IMR-90 (cell line): ENCODE measurements around the gene LRP1B. TPM values are rescaled to one million over a fixed set of nuclear protein-coding genes. Genes with fewer than 3 reads are reported as not detected.
A peak's percentile ranks its signal among the peaks of the same experiment; 100 is the strongest.

Source experiments
- ATAC-seq: fragments of 200-7000 bp; cut with Tn5 transposase; 2 replicates; pipeline ENCODE4 v1.9.1; 2020; ENCODE audit warnings: low read depth, mild to moderate bottlenecking, moderate library complexity
- BruUV-seq: library from RNA; stranded (reverse); fragments of 400-500 nt; replicated peaks from 2 replicates; lab custom pipeline; 2021; lab: Mats Ljungman, UMichigan
- CTCF ChIA-PET: fragments of 300-600 bp; formaldehyde crosslinking; extraction: SDS; loops from one replicate; lab custom pipeline; 2021; ENCODE audit warnings: antibody characterized with exemption; lab: Yijun Ruan, JAX
- POLR2A ChIA-PET: fragments of 300-600 bp; sonication (Branson Sonifier 250); formaldehyde crosslinking; loops from one replicate; lab custom pipeline; 2022; ENCODE audit warnings: antibody characterized with exemption; ENCODE audit not compliant: unreplicated experiment; lab: Charles Lee
- DNase-seq: peaks from one replicate; pipeline ENCODE4 v3.0.0; 2013
- H2AFZ ChIP-seq: replicated peaks from 2 replicates; pipeline ENCODE3; 2013; ENCODE audit warnings: low read length, mild to moderate bottlenecking; ENCODE audit not compliant: poor library complexity
- H2AK5ac ChIP-seq: 2 replicates; pipeline ENCODE4 v1.6.1; 2013; ENCODE audit warnings: low read depth, low read length, inconsistent platforms
- H2AK9ac ChIP-seq: replicated peaks from 2 replicates; pipeline ENCODE3; 2013; ENCODE audit warnings: mild to moderate bottlenecking, low read depth, low read length, moderate library complexity; ENCODE audit not compliant: poor library complexity
- H2BK120ac ChIP-seq: 2 replicates; pipeline ENCODE4 v1.6.1; 2013; ENCODE audit warnings: low read depth, low read length, inconsistent platforms
- H2BK15ac ChIP-seq: 3 replicates; pipeline ENCODE4 v1.6.1; 2013; ENCODE audit warnings: low read depth, low read length, inconsistent platforms
- H2BK20ac ChIP-seq: 2 replicates; pipeline ENCODE4 v1.6.1; 2013; ENCODE audit warnings: low read depth, mild to moderate bottlenecking, inconsistent platforms, low read length, moderate library complexity
- H2BK5ac ChIP-seq: 2 replicates; pipeline ENCODE4 v1.6.1; 2013; ENCODE audit warnings: mild to moderate bottlenecking, low read depth, low read length, inconsistent platforms; ENCODE audit not compliant: poor library complexity, severe bottlenecking
- H3K14ac ChIP-seq: replicated peaks from 2 replicates; pipeline ENCODE4 v1.6.1; 2013; ENCODE audit warnings: low read depth, low read length, inconsistent platforms
- H3K18ac ChIP-seq: 2 replicates; pipeline ENCODE4 v1.6.1; 2013; ENCODE audit warnings: low read depth, low read length, control low read depth
- H3K23ac ChIP-seq: 2 replicates; pipeline ENCODE4 v1.6.1; 2013; ENCODE audit warnings: low read depth, low read length, inconsistent platforms
- H3K27ac ChIP-seq: 2 replicates; pipeline ENCODE4 v1.5.1; 2013; ENCODE audit warnings: mild to moderate bottlenecking, control low read depth, low read length; ENCODE audit not compliant: insufficient read depth
- H3K27me3 ChIP-seq: 2 replicates; pipeline ENCODE4 v1.6.1; 2013; ENCODE audit warnings: low read length; ENCODE audit not compliant: control insufficient read depth, insufficient read depth
- H3K36me3 ChIP-seq: 2 replicates; pipeline ENCODE4 v1.6.1; 2013; ENCODE audit warnings: low read length, mixed read lengths; ENCODE audit not compliant: control insufficient read depth, insufficient read depth
- H3K4ac ChIP-seq: 2 replicates; pipeline ENCODE4 v1.6.1; 2013; ENCODE audit warnings: low read depth, low read length, inconsistent platforms
- H3K4me1 ChIP-seq: 2 replicates; pipeline ENCODE4 v1.6.1; 2013; ENCODE audit warnings: low read length, mixed read lengths; ENCODE audit not compliant: control insufficient read depth, insufficient read depth
- H3K4me2 ChIP-seq: 2 replicates; pipeline ENCODE4 v1.6.1; 2013; ENCODE audit warnings: low read depth, mild to moderate bottlenecking, control low read depth, low read length, moderate library complexity
- H3K4me3 ChIP-seq: 2 replicates; pipeline ENCODE4 v1.5.1; 2013; ENCODE audit warnings: low read depth, mild to moderate bottlenecking, control low read depth, low read length, moderate library complexity; ENCODE audit not compliant: insufficient read depth
- H3K56ac ChIP-seq: 2 replicates; pipeline ENCODE4 v1.6.1; 2013; ENCODE audit warnings: low read length, inconsistent platforms; ENCODE audit not compliant: insufficient read depth; ENCODE audit errors: extremely low read depth
- H3K79me1 ChIP-seq, 2 experiments: 2 replicates each; pipeline ENCODE4 v1.6.1; 2013; ENCODE audit warnings: low read length in 2 of 2, inconsistent platforms in 1 of 2, low read depth in 1 of 2
- H3K9ac ChIP-seq: 2 replicates; pipeline ENCODE4 v1.6.1; 2013; ENCODE audit warnings: low read depth, low read length, control low read depth
- H3K9me1 ChIP-seq: 2 replicates; pipeline ENCODE4 v1.6.1; 2013; ENCODE audit warnings: low read length, inconsistent platforms; ENCODE audit not compliant: insufficient read depth
- H3K9me3 ChIP-seq: 2 replicates; pipeline ENCODE4 v1.6.1; 2013; ENCODE audit warnings: low read length; ENCODE audit not compliant: control insufficient read depth, insufficient read depth
- H4K20me1 ChIP-seq: 2 replicates; pipeline ENCODE4 v1.6.1; 2013; ENCODE audit warnings: low read length, inconsistent platforms; ENCODE audit not compliant: insufficient read depth
- H4K5ac ChIP-seq: 2 replicates; pipeline ENCODE4 v1.6.1; 2013; ENCODE audit warnings: mild to moderate bottlenecking, low read depth, low read length, control low read depth
- H4K8ac ChIP-seq, 2 experiments: 2 replicates each; pipeline ENCODE4 v1.6.1; 2013; ENCODE audit warnings: low read depth in 2 of 2, low read length in 2 of 2, control low read depth in 1 of 2, inconsistent platforms in 1 of 2
- H4K91ac ChIP-seq: 2 replicates; pipeline ENCODE4 v1.6.1; 2013; ENCODE audit warnings: low read depth, low read length, inconsistent platforms; ENCODE audit not compliant: insufficient read depth
- CHD1 ChIP-seq: IDR thresholded peaks from 2 replicates; pipeline ENCODE4 v1.6.1; 2012; ENCODE audit warnings: low read depth, low read length, improper control_type of control experiment
- NFE2L2 ChIP-seq: fragments of 150-350 bp; IDR thresholded peaks from 2 replicates; pipeline ENCODE4 v1.6.1; 2016; ENCODE audit warnings: low read depth, mild to moderate bottlenecking, low read length
- RAD21 ChIP-seq: IDR thresholded peaks from 2 replicates; pipeline ENCODE4 v1.6.1; 2012; ENCODE audit warnings: low read length, improper control_type of control experiment
- RCOR1 ChIP-seq: IDR thresholded peaks from 2 replicates; pipeline ENCODE4 v1.6.1; 2012; ENCODE audit warnings: mild to moderate bottlenecking, low read length, improper control_type of control experiment; ENCODE audit not compliant: insufficient replicate concordance
- WGBS, 2 experiments: methylation state at CpG; one replicate each; pipeline versions ENCODE4 v1.1.5 to v1.1.7; 2013; ENCODE audit warnings: missing lambda C conversion rate in 2 of 2; ENCODE audit not compliant: insufficient read length in 1 of 2; ENCODE audit errors: extremely low coverage in 2 of 2; 5-methylcytosine and 5-hydroxymethylcytosine counted together
- dilution Hi-C: fragments of 300-500 bp; cut with HindIII; formaldehyde crosslinking; loops from one replicate; pipeline ENCODE4 v1.14.3; 2018; ENCODE audit warnings: low sequenced_read_pairs; ENCODE audit not compliant: unreplicated experiment
- in situ Hi-C: fragments of 300-500 bp; cut with MboI; formaldehyde crosslinking; loops from 3 replicates; pipeline ENCODE4 v1.14.3; 2019; ENCODE audit warnings: low sequenced_read_pairs, inconsistent platforms, mixed read lengths
- intact Hi-C: fragments of 100-400 bp; cut with micrococcal nuclease; formaldehyde crosslinking; loops from 2 replicates; pipeline ENCODE4 v1.10.0; 2022
- polyA plus RNA-seq, 3 experiments: library from polyadenylated mRNA; depleted of rRNA; stranded (reverse); fragments of >200 nt; gene quantifications; 2 replicates each; pipeline ENCODE4 v1.2.3, GENCODE V29; 2012; ENCODE audit warnings: low replicate concordance in 1 of 3
- total RNA-seq: library from RNA; depleted of rRNA; stranded (reverse); fragments of >200 nt; gene quantifications from 2 replicates; pipeline ENCODE4 v1.2.3, GENCODE V29; 2012
- TF ChIP-seq, protein P1 (sequence below): conservative IDR thresholded peaks from 2 replicates; pipeline ENCODE4 v1.5.1; 2012; ENCODE audit warnings: mild to moderate bottlenecking, low read depth, low read length, improper control_type of control experiment

LRP1B gene
- total and polyA plus RNA-seq, 2 of the 4 experiments (the other 2 are of a cell fraction) = under 0.01 to 0.02 TPM

GRCh38 chr2:141015341-141016047, 1115.3 kb downstream of the LRP1B start:
- intact Hi-C loops = no loop called here
- Histone ChIP-seq H3K4me2 (no peak overlapping the region), H3K27me3 (no peaks in the 10 kb centered on the region), H3K4me3 (no peak overlapping the region), H3K18ac (no peak overlapping the region; the same call in 1 of the 2 replicates), H3K9ac (no peak overlapping the region), H2BK20ac (no peak overlapping the region), H3K79me1 (no peaks in the 10 kb centered on the region), H4K8ac (no peak overlapping the region), H3K14ac (0 out of 2 replicates have a peak overlapping the region, but pooled peaks have one; percentile 27), H3K36me3 (no peaks in the 10 kb centered on the region), H2BK5ac (no peak overlapping the region), H4K91ac (no peak overlapping the region), H3K56ac (no peak overlapping the region), H2AK5ac (no peak overlapping the region), H2BK120ac (no peak overlapping the region), H3K4me1 (no peaks in the 10 kb centered on the region; the same call in 1 of the 2 replicates), H2BK15ac (no peak overlapping the region), H2AK9ac (no peak overlapping the region), H3K9me3 (no peaks in the 10 kb centered on the region), H4K5ac (no peak overlapping the region), H3K4ac (no peak overlapping the region), H3K9me1 (no peaks in the 10 kb centered on the region), H2AFZ (peak overlapping the region; percentile 19), H3K23ac (no peak overlapping the region), H4K20me1 (no peaks in the 10 kb centered on the region), H3K27ac (no peak overlapping the region)
- BruUV-seq = no TSS peak
- in situ Hi-C loops = no loop called here
- DNase-seq = no peak
- CTCF ChIA-PET = no interaction called here
- dilution Hi-C loops = no loop called here
- no CpG with 5 or more reads among the region's 4 CpGs for WGBS, 2 experiments
- POLR2A ChIA-PET = no interaction called here
- peak; percentile 91 for ATAC-seq
- TF ChIP-seq NFE2L2 (no peak), RAD21 (no peak), CHD1 (no peak), RCOR1 (no peak)
- TF ChIP-seq, protein P1, sequence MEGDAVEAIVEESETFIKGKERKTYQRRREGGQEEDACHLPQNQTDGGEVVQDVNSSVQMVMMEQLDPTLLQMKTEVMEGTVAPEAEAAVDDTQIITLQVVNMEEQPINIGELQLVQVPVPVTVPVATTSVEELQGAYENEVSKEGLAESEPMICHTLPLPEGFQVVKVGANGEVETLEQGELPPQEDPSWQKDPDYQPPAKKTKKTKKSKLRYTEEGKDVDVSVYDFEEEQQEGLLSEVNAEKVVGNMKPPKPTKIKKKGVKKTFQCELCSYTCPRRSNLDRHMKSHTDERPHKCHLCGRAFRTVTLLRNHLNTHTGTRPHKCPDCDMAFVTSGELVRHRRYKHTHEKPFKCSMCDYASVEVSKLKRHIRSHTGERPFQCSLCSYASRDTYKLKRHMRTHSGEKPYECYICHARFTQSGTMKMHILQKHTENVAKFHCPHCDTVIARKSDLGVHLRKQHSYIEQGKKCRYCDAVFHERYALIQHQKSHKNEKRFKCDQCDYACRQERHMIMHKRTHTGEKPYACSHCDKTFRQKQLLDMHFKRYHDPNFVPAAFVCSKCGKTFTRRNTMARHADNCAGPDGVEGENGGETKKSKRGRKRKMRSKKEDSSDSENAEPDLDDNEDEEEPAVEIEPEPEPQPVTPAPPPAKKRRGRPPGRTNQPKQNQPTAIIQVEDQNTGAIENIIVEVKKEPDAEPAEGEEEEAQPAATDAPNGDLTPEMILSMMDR = 0 out of 2 replicates have a peak, but pooled peaks have one; percentile 1
